Neural progenitor cell (in vitro differentiated cells): ENCODE data around the gene ASPA.

Experiments used
- CTCF ChIP-seq: fragments of 200-600 bp; sonication (generic); IDR thresholded peaks from 2 replicates; pipeline ENCODE4 v1.5.1; 2017; ENCODE audit warnings: antibody characterized with exemption, mild to moderate bottlenecking
- EZH2 ChIP-seq: fragments of 200-600 bp; sonication (generic); IDR thresholded peaks from 2 replicates; pipeline ENCODE4 v1.6.1; 2017; ENCODE audit warnings: antibody characterized with exemption, mild to moderate bottlenecking, moderate library complexity
- EZH2phosphoT487 ChIP-seq: fragments of 200-600 bp; sonication (generic); IDR thresholded peaks from 2 replicates; pipeline ENCODE4 v1.6.1; 2017; ENCODE audit warnings: antibody characterized with exemption

- TF ChIP-seq CTCF (peak; percentile 14), EZH2phosphoT487 (no peak), EZH2 (no peak)
Observed at GRCh38 chr17:3551189-3551588, 75.4 kb downstream of the ASPA start.
